ENCODE measurements around the gene HELZ2.

Gene HELZ2

DNA sequence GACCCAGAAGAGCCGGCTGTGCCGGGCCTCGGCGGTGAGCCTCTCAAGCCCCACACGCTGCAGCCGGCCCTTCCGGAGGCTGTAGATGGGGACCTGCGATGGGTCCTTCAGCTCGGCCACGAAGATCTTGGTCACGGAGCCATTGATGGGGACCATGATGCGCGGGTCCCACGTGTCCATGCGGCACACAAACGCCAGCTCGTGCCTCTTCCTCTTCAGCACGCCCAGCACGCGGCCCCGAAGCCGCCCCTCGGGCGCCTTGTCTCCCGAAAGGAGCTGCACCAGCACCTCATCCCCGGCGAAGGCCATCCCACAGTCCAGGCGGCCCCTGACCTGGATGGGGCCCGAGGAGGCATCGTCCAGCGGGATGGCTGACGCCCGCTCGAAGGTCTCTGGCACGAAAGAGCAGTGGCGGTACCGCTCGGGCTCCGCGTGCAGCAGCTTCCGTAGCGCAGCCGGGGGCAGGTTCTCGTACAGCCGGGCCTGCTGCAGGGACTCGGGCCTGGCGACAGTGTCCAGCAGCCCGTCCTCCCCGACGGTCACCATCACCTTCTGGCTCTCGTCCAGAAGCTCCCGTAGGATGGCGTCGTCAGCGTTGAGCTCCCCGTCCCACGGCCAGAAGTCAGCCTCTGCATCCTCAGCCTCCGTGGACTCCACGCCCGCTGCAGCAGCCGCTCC lies 8.9 kb downstream of the HELZ2 start:
- Histone ChIP-seq H3K27ac (no peak overlapping the region), H3K36me3 (replicated peaks) (peaks cover 32% of the 10 kb centered on the region), H3K27me3 (replicated peaks) (no peaks in the 10 kb centered on the region), H3K4me3 (ENCODE audit: low read depth, low read length) (no peak overlapping the region)
- no peak for DNase-seq
- TF ChIP-seq, protein P1, sequence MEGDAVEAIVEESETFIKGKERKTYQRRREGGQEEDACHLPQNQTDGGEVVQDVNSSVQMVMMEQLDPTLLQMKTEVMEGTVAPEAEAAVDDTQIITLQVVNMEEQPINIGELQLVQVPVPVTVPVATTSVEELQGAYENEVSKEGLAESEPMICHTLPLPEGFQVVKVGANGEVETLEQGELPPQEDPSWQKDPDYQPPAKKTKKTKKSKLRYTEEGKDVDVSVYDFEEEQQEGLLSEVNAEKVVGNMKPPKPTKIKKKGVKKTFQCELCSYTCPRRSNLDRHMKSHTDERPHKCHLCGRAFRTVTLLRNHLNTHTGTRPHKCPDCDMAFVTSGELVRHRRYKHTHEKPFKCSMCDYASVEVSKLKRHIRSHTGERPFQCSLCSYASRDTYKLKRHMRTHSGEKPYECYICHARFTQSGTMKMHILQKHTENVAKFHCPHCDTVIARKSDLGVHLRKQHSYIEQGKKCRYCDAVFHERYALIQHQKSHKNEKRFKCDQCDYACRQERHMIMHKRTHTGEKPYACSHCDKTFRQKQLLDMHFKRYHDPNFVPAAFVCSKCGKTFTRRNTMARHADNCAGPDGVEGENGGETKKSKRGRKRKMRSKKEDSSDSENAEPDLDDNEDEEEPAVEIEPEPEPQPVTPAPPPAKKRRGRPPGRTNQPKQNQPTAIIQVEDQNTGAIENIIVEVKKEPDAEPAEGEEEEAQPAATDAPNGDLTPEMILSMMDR (IDR thresholded peaks at IDR 0.05; ENCODE audit: low read depth, low read length, missing control alignments): no peak
- in situ Hi-C loops (cut with HindIII; ENCODE audit: low pct_ligation_motif_present, low sequenced_read_pairs): no loop called here

DNA sequence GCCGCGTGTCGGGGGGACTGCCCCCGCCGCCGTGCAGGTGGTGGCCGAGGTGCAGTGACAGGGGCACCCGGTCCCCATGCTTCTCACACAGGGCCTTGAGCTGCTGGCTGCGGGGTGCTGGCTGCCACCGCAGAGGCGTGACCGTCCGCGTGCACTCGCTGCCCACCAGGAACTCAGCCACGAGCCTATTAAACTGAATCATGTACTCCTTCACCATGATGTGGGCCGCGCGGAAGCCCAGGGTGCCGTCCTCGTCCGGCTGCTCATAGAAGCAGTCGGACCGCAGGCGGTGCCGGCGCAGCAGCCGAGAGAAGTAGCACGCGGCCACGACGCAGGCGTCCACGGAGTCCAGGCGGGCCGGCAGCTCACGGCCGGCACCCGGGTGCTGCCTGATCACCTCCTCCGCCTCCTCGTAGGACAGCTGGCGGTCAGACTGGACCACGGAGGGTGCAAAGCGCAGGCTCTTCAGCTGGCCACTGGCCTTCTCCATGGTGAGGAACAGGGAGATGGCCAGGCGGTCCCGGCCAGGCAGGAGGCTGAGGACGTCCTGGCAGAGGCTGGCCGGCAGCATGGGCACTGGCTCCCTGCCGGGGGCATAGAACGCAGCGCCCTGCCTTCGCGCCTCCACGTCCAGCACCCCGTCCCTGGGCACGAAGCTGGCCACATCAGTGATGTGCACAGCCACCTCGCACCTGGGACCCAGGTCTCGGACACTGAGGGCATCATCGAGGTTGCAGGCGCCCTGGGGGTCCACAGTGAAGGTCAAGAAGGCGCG lies 9.8 kb downstream of the HELZ2 start:
- Histone ChIP-seq H3K27ac (no peak overlapping the region), H3K4me3 (ENCODE audit: low read depth, low read length) (no peak overlapping the region), H3K27me3 (replicated peaks) (no peaks in the 10 kb centered on the region), H3K36me3 (replicated peaks) (peaks cover 36% of the 10 kb centered on the region)
- no peak for DNase-seq
- in situ Hi-C loops (cut with HindIII; ENCODE audit: low pct_ligation_motif_present, low sequenced_read_pairs): no loop called here
- TF ChIP-seq, protein P1 (IDR thresholded peaks at IDR 0.05; ENCODE audit: low read depth, low read length, missing control alignments): no peak

DNA sequence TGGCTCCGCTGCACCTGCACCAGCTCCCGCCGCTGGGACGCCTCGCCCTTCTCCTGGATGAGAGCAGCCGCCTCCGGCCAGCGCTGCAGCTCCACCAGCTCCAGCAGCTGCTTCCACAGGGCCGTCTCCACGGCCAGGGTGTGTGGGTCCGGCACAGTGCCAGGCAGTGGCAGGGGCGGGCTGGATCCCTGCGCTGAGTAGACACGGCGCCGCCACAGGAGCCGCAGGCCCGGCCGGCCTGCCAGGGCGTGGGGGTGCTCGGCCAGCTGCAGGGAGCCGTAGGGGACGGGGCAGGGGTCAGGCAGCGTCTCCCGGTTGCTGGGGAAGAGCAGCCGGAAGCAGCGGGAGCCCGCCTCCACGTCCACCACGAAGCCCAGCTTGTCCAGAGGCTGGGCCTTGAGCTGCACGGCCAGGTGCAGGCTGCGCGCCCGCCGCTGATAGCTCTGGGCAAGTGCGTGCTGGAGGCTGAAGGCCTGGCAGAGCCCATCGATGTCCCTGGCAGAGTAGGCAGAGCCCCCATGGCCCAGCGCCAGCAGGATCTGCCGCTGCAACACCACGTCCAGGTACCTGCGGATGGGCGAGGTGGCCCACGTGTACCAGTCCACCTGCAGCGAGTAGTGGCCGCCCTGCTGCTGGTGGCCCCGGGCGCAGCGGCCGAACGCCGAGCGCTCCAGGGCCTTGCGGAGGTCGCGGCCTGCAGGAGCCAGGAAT lies 10.7 kb downstream of the HELZ2 start:
- H3K4me3 ChIP-seq (ENCODE audit: low read depth, low read length): no peak overlapping the region
- TF ChIP-seq, protein P1 (IDR thresholded peaks at IDR 0.05; ENCODE audit: low read depth, low read length, missing control alignments): no peak
- no peaks in the 10 kb centered on the region for H3K27me3 ChIP-seq (replicated peaks)
- no peak for DNase-seq
- in situ Hi-C loops (cut with HindIII; ENCODE audit: low pct_ligation_motif_present, low sequenced_read_pairs): no loop called here
- no peak overlapping the region for H3K27ac ChIP-seq
- peaks cover 36% of the 10 kb centered on the region for H3K36me3 ChIP-seq (replicated peaks)

DNA sequence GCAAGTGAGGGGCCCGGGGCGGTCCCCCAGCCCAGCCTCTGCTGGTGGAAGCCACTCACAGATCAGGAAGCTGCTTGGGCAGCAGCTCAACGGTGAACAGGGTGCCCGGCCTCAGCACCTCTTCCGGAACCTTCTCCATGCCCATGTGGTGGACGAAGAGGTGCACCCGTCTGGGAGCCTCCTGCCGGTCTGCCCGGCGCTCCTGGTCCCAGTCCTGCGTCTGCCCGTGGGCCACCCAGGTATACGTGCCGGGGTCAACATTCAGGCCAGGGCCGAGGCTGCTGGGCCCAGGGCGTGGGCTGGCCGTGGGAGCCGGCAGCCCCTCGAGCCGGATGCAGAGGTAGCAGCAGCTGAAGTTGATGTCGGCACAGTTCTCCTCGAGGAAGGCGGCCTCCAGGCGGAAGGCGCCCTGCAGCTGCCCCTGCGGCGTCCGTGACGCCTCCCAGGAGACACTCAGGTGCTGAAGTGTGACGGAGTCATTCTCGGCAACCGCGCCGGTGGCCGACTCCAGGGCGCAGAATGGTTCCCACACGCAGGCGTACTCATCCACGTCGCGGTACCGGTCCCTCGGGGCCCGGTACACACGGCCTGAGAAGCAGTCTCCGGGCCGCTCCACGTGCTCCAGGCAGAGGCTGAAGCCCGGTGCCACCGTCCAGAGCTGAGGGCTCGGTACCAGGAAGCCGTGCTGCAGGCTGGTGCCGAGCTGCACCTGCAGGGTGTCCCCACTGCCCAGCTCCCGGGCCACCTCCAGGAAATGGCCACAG lies 11.4 kb downstream of the HELZ2 start:
- peaks cover 36% of the 10 kb centered on the region for H3K36me3 ChIP-seq (replicated peaks)
- in situ Hi-C loops (cut with HindIII; ENCODE audit: low pct_ligation_motif_present, low sequenced_read_pairs): no loop called here
- H3K27me3 ChIP-seq (replicated peaks): no peaks in the 10 kb centered on the region
- TF ChIP-seq, protein P1 (IDR thresholded peaks at IDR 0.05; ENCODE audit: low read depth, low read length, missing control alignments): no peak
- H3K4me3 ChIP-seq (ENCODE audit: low read depth, low read length): no peak overlapping the region
- H3K27ac ChIP-seq: no peak overlapping the region
- no peak for DNase-seq

DNA sequence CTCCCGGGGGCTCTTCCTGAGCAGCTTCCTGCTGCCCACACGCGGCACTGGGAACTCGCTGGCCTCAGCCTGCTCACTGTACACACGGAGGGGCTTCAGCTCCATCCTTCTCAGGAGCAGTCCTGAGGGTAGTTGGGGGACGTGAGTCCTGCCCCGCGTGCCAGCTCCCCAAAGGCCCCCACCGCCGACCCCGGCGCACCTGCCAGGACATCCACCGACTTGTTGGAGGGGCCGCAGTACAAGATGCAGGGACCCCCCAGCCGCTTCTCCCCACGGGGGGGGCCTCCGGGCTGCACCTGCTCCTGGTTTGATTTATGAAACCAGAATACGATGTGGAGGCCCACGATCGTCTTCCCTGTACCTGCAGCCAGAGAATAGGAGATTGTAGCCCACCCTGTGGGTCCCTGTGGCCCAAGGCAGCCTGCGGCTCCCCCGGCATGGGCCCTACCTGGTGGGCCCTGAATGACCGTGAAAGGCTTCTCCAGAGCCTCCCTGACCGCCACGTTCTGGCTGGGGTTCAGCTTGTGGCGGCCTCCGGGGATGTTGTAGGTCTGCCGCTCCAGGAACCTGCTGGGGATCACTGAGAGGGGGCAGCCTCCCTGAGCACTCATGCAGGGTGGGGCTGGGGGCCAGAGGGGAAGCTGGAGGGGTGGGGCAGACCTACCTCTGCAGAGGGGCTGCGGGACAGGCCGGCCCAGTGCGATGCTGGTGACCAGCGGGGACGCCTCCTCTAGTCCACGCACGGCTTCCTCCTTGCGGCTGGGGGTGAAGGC lies 12.2 kb downstream of the HELZ2 start:
- DNase-seq: no peak
- TF ChIP-seq, protein P1 (IDR thresholded peaks at IDR 0.05; ENCODE audit: low read depth, low read length, missing control alignments): no peak
- Histone ChIP-seq H3K4me3 (ENCODE audit: low read depth, low read length) (no peak overlapping the region), H3K27ac (no peak overlapping the region), H3K36me3 (replicated peaks) (peaks cover 33% of the 10 kb centered on the region), H3K27me3 (replicated peaks) (no peaks in the 10 kb centered on the region)
- in situ Hi-C loops (cut with HindIII; ENCODE audit: low pct_ligation_motif_present, low sequenced_read_pairs): no loop called here
